PC-3 (cell line): Measurements from ENCODE around the gene MEF2B.

Experiments
- CTCF ChIP-seq: fragments of 300-600 bp; sonication (generic); conservative IDR thresholded peaks from 2 replicates; pipeline ENCODE4 v1.5.1; 2017; ENCODE audit warnings: antibody characterized with exemption, low read depth, mild to moderate bottlenecking, low read length
- EZH2 ChIP-seq: fragments of 300-600 bp; sonication (generic); IDR thresholded peaks from one replicate; pipeline ENCODE4 v1.6.1; 2017; ENCODE audit warnings: antibody characterized with exemption, mild to moderate bottlenecking, low read length; ENCODE audit not compliant: unreplicated experiment
- EZH2phosphoT487 ChIP-seq: fragments of 300-600 bp; sonication (generic); IDR thresholded peaks from 2 replicates; pipeline ENCODE4 v1.6.1; 2018; ENCODE audit warnings: mild to moderate bottlenecking, antibody characterized with exemption, low read length, borderline replicate concordance

- TF ChIP-seq CTCF (no peak), EZH2phosphoT487 (no peak), EZH2 (no peak)
Measured at GRCh38 chr19:19147344-19147743, 22.7 kb downstream of the MEF2B start.
